Transverse colon (tissue), 4 donors: ENCODE measurements around the gene EME1.

Experiments
- CTCF ChIP-seq, 5 experiments: fragments of 200-600 bp in 3 of 5; fragments of 450-650 bp in 2 of 5; sonication (generic) in 3 of 5; IDR thresholded peaks; 1 replicate in 2 of 5; 2 replicates in 3 of 5; pipeline ENCODE4 v1.5.1; 2016 to 2017; ENCODE audit warnings: antibody characterized with exemption in 5 of 5, inconsistent platforms in 3 of 5, mild to moderate bottlenecking in 2 of 5, moderate library complexity in 1 of 5
- POLR2A ChIP-seq: fragments of 450-650 bp; IDR thresholded peaks from one replicate; pipeline ENCODE4 v1.6.1; 2016; ENCODE audit warnings: antibody characterized with exemption, mild to moderate bottlenecking, moderate library complexity
- POLR2AphosphoS5 ChIP-seq, 3 donors: sonication (generic); formaldehyde crosslinking; IDR thresholded peaks; one replicate each; pipeline ENCODE4 v1.6.1; 2016; ENCODE audit warnings: antibody characterized with exemption in 3 of 3

- no peak for TF ChIP-seq CTCF (IDR thresholded peaks at IDR 0.05)
- peak; percentile 15 for TF ChIP-seq POLR2A
- peak in 1 of 3 donors; percentile 4 for TF ChIP-seq POLR2AphosphoS5 (IDR thresholded peaks at IDR 0.05)
Measured at GRCh38 chr17:50396261-50397110, 23.5 kb downstream of the EME1 start.
